ENCODE measurements around the gene TRAK1.

Gene TRAK1

DNA sequence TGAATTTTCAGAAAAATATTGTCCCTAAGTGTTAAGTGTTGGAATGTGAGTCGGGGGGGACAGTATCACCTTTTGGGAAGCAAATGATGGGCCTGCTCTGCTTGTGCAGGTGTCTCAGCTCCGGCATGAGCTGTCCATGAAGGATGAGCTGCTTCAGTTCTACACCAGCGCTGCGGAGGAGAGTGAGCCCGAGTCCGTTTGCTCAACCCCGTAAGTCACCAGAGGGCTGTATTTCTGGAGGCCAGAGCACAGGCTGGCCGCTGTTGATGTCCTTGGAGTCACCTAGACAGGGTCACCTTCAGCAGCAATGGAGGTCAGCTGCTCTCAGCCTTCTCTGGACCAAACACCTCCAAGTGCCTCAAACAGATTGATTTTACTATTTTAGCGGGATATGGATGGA, 96.8 kb downstream of the TRAK1 start:
- WGBS: 98% methylated on average over 9 of the region's 9 CpGs
- H3K9ac ChIP-seq (ENCODE audit: low read length): no peak overlapping the region
- no peak overlapping the region for H3K14ac ChIP-seq (ENCODE audit: low read length in 2 of 2)
- H4K8ac ChIP-seq (ENCODE audit: low read length): no peak overlapping the region
- H2BK120ac ChIP-seq (ENCODE audit: low read depth, low read length): no peak overlapping the region
- H3K4me3 ChIP-seq (ENCODE audit: insufficient read depth in 1 of 2, low read depth in 1 of 2, low read length in 2 of 2): no peak overlapping the region
- H3K4me2 ChIP-seq (ENCODE audit: low read length, poor library complexity, severe bottlenecking): no peak overlapping the region
- H3K79me1 ChIP-seq (replicated peaks; ENCODE audit: low read length, poor library complexity, severe bottlenecking): peaks cover 23% of the 10 kb centered on the region
- no peak for DNase-seq
- H3K18ac ChIP-seq (ENCODE audit: low read depth in 1 of 2, low read length in 2 of 2): no peak overlapping the region
- no peak overlapping the region for H2BK12ac ChIP-seq (ENCODE audit: low read length in 2 of 2)
- H3K27me3 ChIP-seq (ENCODE audit: control insufficient read depth in 1 of 2, insufficient read depth in 1 of 2, low read length in 2 of 2): no peaks in the 10 kb centered on the region
- H4K91ac ChIP-seq (ENCODE audit: low read length): no peak overlapping the region
- peaks cover 10% of the 10 kb centered on the region for H3K4me1 ChIP-seq (ENCODE audit: control insufficient read depth, insufficient read depth, low read depth, low read length)
- no peak overlapping the region for H2BK5ac ChIP-seq (ENCODE audit: low read depth, low read length, poor library complexity, severe bottlenecking)
- no peak overlapping the region for H2AK5ac ChIP-seq (ENCODE audit: low read length, severe bottlenecking)
- no peak overlapping the region for H3K27ac ChIP-seq (ENCODE audit: low read length, poor library complexity, severe bottlenecking)
- H3K4ac ChIP-seq (ENCODE audit: low read depth in 1 of 2, low read length in 2 of 2): no peak overlapping the region
- H3K9me3 ChIP-seq (ENCODE audit: control insufficient read depth, low read length): no peaks in the 10 kb centered on the region
- no peak overlapping the region for H3K23ac ChIP-seq (ENCODE audit: low read length in 2 of 2)
- H2AFZ ChIP-seq (ENCODE audit: low read depth, low read length): no peak overlapping the region
- peaks cover 34 to 58% of the 10 kb centered on the region in 2 experiments for H3K36me3 ChIP-seq (ENCODE audit: control insufficient read depth in 1 of 2, insufficient read depth in 2 of 2, low read depth in 1 of 2, low read length in 2 of 2)
- H2BK15ac ChIP-seq (ENCODE audit: low read depth, poor library complexity, severe bottlenecking): no peak overlapping the region

DNA sequence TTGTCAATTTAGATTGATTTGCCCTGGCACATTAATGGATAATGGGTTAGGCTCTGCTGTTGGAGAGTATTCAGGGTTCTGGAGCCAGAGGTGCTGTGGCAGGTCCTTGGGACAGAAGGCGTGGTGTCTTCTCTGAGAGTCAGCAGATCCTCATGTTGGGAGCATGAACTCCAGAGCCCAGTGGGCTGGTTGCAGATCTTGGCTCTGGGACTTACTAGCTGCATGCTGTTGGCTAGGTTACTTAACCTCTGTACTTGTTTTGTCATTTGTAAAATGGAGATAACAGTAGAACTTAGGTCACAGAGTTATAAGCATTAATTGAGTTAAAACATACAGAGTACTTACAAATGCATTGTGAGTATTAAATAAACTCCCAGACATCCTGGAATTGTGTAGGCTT, 97.2 kb downstream of the TRAK1 start:
- Histone ChIP-seq H2AFZ (ENCODE audit: low read depth, low read length) (no peak overlapping the region), H3K27me3 (ENCODE audit: control insufficient read depth in 1 of 2, insufficient read depth in 1 of 2, low read length in 2 of 2) (no peaks in the 10 kb centered on the region), H2BK15ac (ENCODE audit: low read depth, poor library complexity, severe bottlenecking) (no peak overlapping the region), H3K14ac (ENCODE audit: low read length in 2 of 2) (no peak overlapping the region), H4K8ac (ENCODE audit: low read length) (no peak overlapping the region), H3K18ac (ENCODE audit: low read depth in 1 of 2, low read length in 2 of 2) (no peak overlapping the region), H3K23ac (ENCODE audit: low read length in 2 of 2) (no peak overlapping the region), H2AK5ac (ENCODE audit: low read length, severe bottlenecking) (no peak overlapping the region), H3K9me3 (ENCODE audit: control insufficient read depth, low read length) (no peaks in the 10 kb centered on the region), H2BK5ac (ENCODE audit: low read depth, low read length, poor library complexity, severe bottlenecking) (no peak overlapping the region), H3K4me3 (ENCODE audit: insufficient read depth in 1 of 2, low read depth in 1 of 2, low read length in 2 of 2) (no peak overlapping the region), H3K27ac (ENCODE audit: low read length, poor library complexity, severe bottlenecking) (no peak overlapping the region), H4K91ac (ENCODE audit: low read length) (no peak overlapping the region), H3K4me1 (ENCODE audit: control insufficient read depth, insufficient read depth, low read depth, low read length) (peaks cover 10% of the 10 kb centered on the region), H2BK120ac (ENCODE audit: low read depth, low read length) (no peak overlapping the region), H3K4me2 (ENCODE audit: low read length, poor library complexity, severe bottlenecking) (no peak overlapping the region), H3K36me3 (ENCODE audit: control insufficient read depth in 1 of 2, insufficient read depth in 2 of 2, low read depth in 1 of 2, low read length in 2 of 2) (peaks cover 34 to 63% of the 10 kb centered on the region in 2 experiments), H2BK12ac (ENCODE audit: low read length in 2 of 2) (no peak overlapping the region), H3K79me1 (replicated peaks; ENCODE audit: low read length, poor library complexity, severe bottlenecking) (peaks cover 23% of the 10 kb centered on the region), H3K4ac (ENCODE audit: low read depth in 1 of 2, low read length in 2 of 2) (no peak overlapping the region), H3K9ac (ENCODE audit: low read length) (no peak overlapping the region)
- WGBS: 100% methylated on average over 1 of the region's 1 CpG
- DNase-seq: no peak

DNA sequence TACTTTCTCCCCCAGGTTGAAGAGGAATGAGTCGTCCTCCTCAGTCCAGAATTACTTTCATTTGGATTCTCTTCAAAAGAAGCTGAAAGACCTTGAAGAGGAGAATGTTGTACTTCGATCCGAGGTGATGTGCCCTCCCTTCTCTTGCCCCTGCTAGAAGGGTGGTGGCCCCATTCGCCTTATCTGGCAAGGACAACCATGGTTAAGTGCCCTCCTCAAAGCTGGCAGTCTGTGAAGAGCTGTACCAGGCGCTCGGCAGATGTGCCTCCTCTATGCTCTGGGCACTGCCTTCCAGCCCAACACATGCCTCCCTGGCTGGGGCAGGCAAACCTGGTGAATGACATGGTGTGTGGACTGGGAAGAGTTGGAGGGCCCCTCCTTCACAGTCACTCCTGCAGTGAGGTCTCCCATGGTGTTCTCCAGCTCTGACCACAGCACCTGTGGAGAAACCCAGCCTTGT, 97.9 kb downstream of the TRAK1 start:
- H3K4me3 ChIP-seq (ENCODE audit: insufficient read depth in 1 of 2, low read depth in 1 of 2, low read length in 2 of 2): no peak overlapping the region
- H2AFZ ChIP-seq (ENCODE audit: low read depth, low read length): no peak overlapping the region
- WGBS: 98% methylated on average over 6 of the region's 6 CpGs
- no peak overlapping the region for H2BK12ac ChIP-seq (ENCODE audit: low read length in 2 of 2)
- H3K18ac ChIP-seq (ENCODE audit: low read depth in 1 of 2, low read length in 2 of 2): no peak overlapping the region
- peaks cover 37 to 69% of the 10 kb centered on the region in 2 experiments for H3K36me3 ChIP-seq (ENCODE audit: control insufficient read depth in 1 of 2, insufficient read depth in 2 of 2, low read depth in 1 of 2, low read length in 2 of 2)
- H3K9ac ChIP-seq (ENCODE audit: low read length): no peak overlapping the region
- no peak overlapping the region for H3K4ac ChIP-seq (ENCODE audit: low read depth in 1 of 2, low read length in 2 of 2)
- no peak overlapping the region for H3K4me2 ChIP-seq (ENCODE audit: low read length, poor library complexity, severe bottlenecking)
- peaks cover 10% of the 10 kb centered on the region for H3K4me1 ChIP-seq (ENCODE audit: control insufficient read depth, insufficient read depth, low read depth, low read length)
- H2BK5ac ChIP-seq (ENCODE audit: low read depth, low read length, poor library complexity, severe bottlenecking): no peak overlapping the region
- H2BK15ac ChIP-seq (ENCODE audit: low read depth, poor library complexity, severe bottlenecking): no peak overlapping the region
- no peak overlapping the region for H4K91ac ChIP-seq (ENCODE audit: low read length)
- no peak overlapping the region for H3K23ac ChIP-seq (ENCODE audit: low read length in 2 of 2)
- no peak overlapping the region for H2AK5ac ChIP-seq (ENCODE audit: low read length, severe bottlenecking)
- H4K8ac ChIP-seq (ENCODE audit: low read length): no peak overlapping the region
- H3K9me3 ChIP-seq (ENCODE audit: control insufficient read depth, low read length): no peaks in the 10 kb centered on the region
- H3K14ac ChIP-seq (ENCODE audit: low read length in 2 of 2): no peak overlapping the region
- no peaks in the 10 kb centered on the region for H3K27me3 ChIP-seq (ENCODE audit: control insufficient read depth in 1 of 2, insufficient read depth in 1 of 2, low read length in 2 of 2)
- no peak for DNase-seq
- no peak overlapping the region for H2BK120ac ChIP-seq (ENCODE audit: low read depth, low read length)
- H3K27ac ChIP-seq (ENCODE audit: low read length, poor library complexity, severe bottlenecking): no peak overlapping the region
- H3K79me1 ChIP-seq (replicated peaks; ENCODE audit: low read length, poor library complexity, severe bottlenecking): peaks cover 23% of the 10 kb centered on the region

DNA sequence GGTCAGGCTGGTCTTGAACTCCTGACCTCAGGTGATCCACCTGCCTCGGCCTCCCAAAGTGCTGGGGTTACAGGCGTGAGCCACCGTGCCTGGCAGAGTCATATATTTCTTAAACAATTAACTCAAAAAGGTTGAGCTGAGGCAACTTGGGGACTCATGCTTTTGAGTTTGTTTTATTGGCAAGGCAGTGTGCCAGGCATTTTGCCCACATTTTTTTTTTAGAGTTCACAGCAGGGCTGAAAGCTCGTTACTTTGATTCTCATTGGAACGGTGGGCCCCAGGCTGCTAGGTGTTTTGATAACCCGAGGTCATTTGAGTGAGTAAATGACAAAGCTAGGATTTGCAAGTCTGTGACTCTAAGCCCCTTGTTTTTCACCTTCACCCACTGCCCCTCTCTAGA, 98.6 kb downstream of the TRAK1 start:
- Histone ChIP-seq H3K4ac (ENCODE audit: low read depth in 1 of 2, low read length in 2 of 2) (no peak overlapping the region), H2BK120ac (ENCODE audit: low read depth, low read length) (no peak overlapping the region), H3K23ac (ENCODE audit: low read length in 2 of 2) (no peak overlapping the region), H3K27me3 (ENCODE audit: control insufficient read depth in 1 of 2, insufficient read depth in 1 of 2, low read length in 2 of 2) (no peaks in the 10 kb centered on the region), H3K4me3 (ENCODE audit: insufficient read depth in 1 of 2, low read depth in 1 of 2, low read length in 2 of 2) (no peak overlapping the region), H3K27ac (ENCODE audit: low read length, poor library complexity, severe bottlenecking) (no peak overlapping the region), H4K8ac (ENCODE audit: low read length) (no peak overlapping the region), H3K14ac (ENCODE audit: low read length in 2 of 2) (no peak overlapping the region), H3K9me3 (ENCODE audit: control insufficient read depth, low read length) (no peaks in the 10 kb centered on the region), H3K9ac (ENCODE audit: low read length) (no peak overlapping the region), H4K91ac (ENCODE audit: low read length) (no peak overlapping the region), H2AFZ (ENCODE audit: low read depth, low read length) (no peak overlapping the region), H2BK15ac (ENCODE audit: low read depth, poor library complexity, severe bottlenecking) (no peak overlapping the region), H3K36me3 (ENCODE audit: control insufficient read depth in 1 of 2, insufficient read depth in 2 of 2, low read depth in 1 of 2, low read length in 2 of 2) (peaks cover 41 to 73% of the 10 kb centered on the region in 2 experiments), H2AK5ac (ENCODE audit: low read length, severe bottlenecking) (no peak overlapping the region), H3K18ac (ENCODE audit: low read depth in 1 of 2, low read length in 2 of 2) (no peak overlapping the region), H3K79me1 (replicated peaks; ENCODE audit: low read length, poor library complexity, severe bottlenecking) (peaks cover 23% of the 10 kb centered on the region), H2BK12ac (ENCODE audit: low read length in 2 of 2) (no peak overlapping the region), H2BK5ac (ENCODE audit: low read depth, low read length, poor library complexity, severe bottlenecking) (no peak overlapping the region), H3K4me2 (ENCODE audit: low read length, poor library complexity, severe bottlenecking) (no peak overlapping the region), H3K4me1 (ENCODE audit: control insufficient read depth, insufficient read depth, low read depth, low read length) (peaks cover 7% of the 10 kb centered on the region)
- WGBS: 92% methylated on average over 6 of the region's 6 CpGs
- DNase-seq: no peak
